PC-3 (cell line): ENCODE data around the gene CLSTN1. TPM values are rescaled to one million over a fixed set of nuclear protein-coding genes. Genes with fewer than 3 reads are reported as not detected.

Experiments used
- ATAC-seq: fragments of 200-7000 bp; cut with Tn5 transposase; 2 replicates; pipeline ENCODE4 v1.9.1; 2020; ENCODE audit warnings: mild to moderate bottlenecking, moderate library complexity
- BruUV-seq: library from RNA; stranded (reverse); fragments of 400-500 nt; replicated peaks from 2 replicates; lab custom pipeline; 2021; lab: Mats Ljungman, UMichigan
- CTCF ChIA-PET: fragments of 300-600 bp; sonication (Branson Sonifier 250); formaldehyde crosslinking; loops from one replicate; lab custom pipeline; 2022; ENCODE audit warnings: antibody characterized with exemption; lab: Charles Lee
- POLR2A ChIA-PET: fragments of 300-600 bp; sonication (Branson Sonifier 250); formaldehyde crosslinking; loops from one replicate; lab custom pipeline; 2022; ENCODE audit warnings: antibody characterized with exemption; ENCODE audit not compliant: unreplicated experiment; lab: Charles Lee
- DNase-seq: peaks from one replicate; pipeline ENCODE4 v3.0.0-alpha.2; 2015
- H2AFZ ChIP-seq: fragments of 300-600 bp; sonication (generic); 2 replicates; pipeline ENCODE4 v1.6.0; 2016; ENCODE audit warnings: antibody characterized with exemption, low read length
- H3F3A ChIP-seq: fragments of 300-600 bp; sonication (generic); one replicate; pipeline ENCODE4 v1.6.0; 2017; ENCODE audit warnings: antibody characterized with exemption, low read length, control low read depth, mild to moderate bottlenecking; ENCODE audit not compliant: unreplicated experiment
- H3K27ac ChIP-seq: fragments of 300-600 bp; sonication (generic); 2 replicates; pipeline ENCODE4 v1.5.1; 2016; ENCODE audit warnings: mild to moderate bottlenecking, low read length
- H3K27me3 ChIP-seq: fragments of 300-600 bp; sonication (generic); 2 replicates; pipeline ENCODE4 v1.6.1; 2016; ENCODE audit warnings: low read length, mixed read lengths
- H3K36me3 ChIP-seq: fragments of 300-600 bp; sonication (generic); 2 replicates; pipeline ENCODE4 v1.6.1; 2016; ENCODE audit warnings: low read depth, mixed run types, low read length, mixed read lengths
- H3K4me1 ChIP-seq: fragments of 300-600 bp; sonication (generic); 2 replicates; pipeline ENCODE4 v1.5.1; 2016; ENCODE audit warnings: low read length; ENCODE audit not compliant: insufficient read depth
- H3K4me2 ChIP-seq: fragments of 300-600 bp; sonication (generic); 2 replicates; pipeline ENCODE4 v1.6.0; 2016; ENCODE audit warnings: low read length
- H3K4me3 ChIP-seq: fragments of 300-600 bp; sonication (generic); 2 replicates; pipeline ENCODE4 v1.5.1; 2016; ENCODE audit warnings: mild to moderate bottlenecking, low read length, mixed read lengths
- H3K79me2 ChIP-seq: fragments of 300-600 bp; sonication (generic); 2 replicates; pipeline ENCODE4 v1.6.1; 2017; ENCODE audit warnings: low read length, mixed read lengths
- H3K9ac ChIP-seq: fragments of 300-600 bp; sonication (generic); 2 replicates; pipeline ENCODE4 v1.6.0; 2016; ENCODE audit warnings: mild to moderate bottlenecking, low read length
- H3K9me2 ChIP-seq: fragments of 300-600 bp; sonication (generic); replicated peaks from 2 replicates; pipeline ENCODE4 v1.6.1; 2016; ENCODE audit warnings: mixed run types, low read length, mixed read lengths
- H3K9me3 ChIP-seq: fragments of 300-600 bp; sonication (generic); 2 replicates; pipeline ENCODE4 v1.6.1; 2016; ENCODE audit warnings: low read length, mixed read lengths
- H4K20me1 ChIP-seq: fragments of 300-600 bp; sonication (generic); 2 replicates; pipeline ENCODE4 v1.6.1; 2016; ENCODE audit warnings: low read length, mixed read lengths
- CTCF ChIP-seq: fragments of 300-600 bp; sonication (generic); conservative IDR thresholded peaks from 2 replicates; pipeline ENCODE4 v1.5.1; 2017; ENCODE audit warnings: antibody characterized with exemption, low read depth, mild to moderate bottlenecking, low read length
- EZH2 ChIP-seq: fragments of 300-600 bp; sonication (generic); IDR thresholded peaks from one replicate; pipeline ENCODE4 v1.6.1; 2017; ENCODE audit warnings: antibody characterized with exemption, mild to moderate bottlenecking, low read length; ENCODE audit not compliant: unreplicated experiment
- EZH2phosphoT487 ChIP-seq: fragments of 300-600 bp; sonication (generic); IDR thresholded peaks from 2 replicates; pipeline ENCODE4 v1.6.1; 2018; ENCODE audit warnings: mild to moderate bottlenecking, antibody characterized with exemption, low read length, borderline replicate concordance
- intact Hi-C: fragments of 100-400 bp; cut with micrococcal nuclease; formaldehyde crosslinking; loops from 2 replicates; pipeline ENCODE4 v1.9.0; 2023
- total RNA-seq: library from RNA; depleted of rRNA; stranded (reverse); fragments of >200 nt; gene quantifications from 2 replicates; pipeline ENCODE4 v1.2.3, GENCODE V29; 2014

The CLSTN1 gene
- total RNA-seq, 1 experiment from 2014 or later, result 98.3 TPM

GRCh38 chr1:9746211-9746610 is 77.6 kb downstream of the CLSTN1 start:
- Histone ChIP-seq H3K27me3 (no peaks in the 10 kb centered on the region), H3K4me2 (no peak overlapping the region), H3K27ac (no peak overlapping the region), H3K4me3 (no peak overlapping the region), H3K9me3 (no peaks in the 10 kb centered on the region), H3K9me2 (no peaks in the 10 kb centered on the region), H2AFZ (no peak overlapping the region), H3K36me3 (peaks cover 27% of the 10 kb centered on the region; the same call in 1 of the 2 replicates), H3K4me1 (no peaks in the 10 kb centered on the region), H4K20me1 (no peaks in the 10 kb centered on the region), H3K9ac (no peak overlapping the region), H3F3A (no peaks in the 10 kb centered on the region), H3K79me2 (no peaks in the 10 kb centered on the region)
- no TSS peak for BruUV-seq
- TF ChIP-seq EZH2phosphoT487, result no peak
- intact Hi-C loops, result no loop called here
- POLR2A ChIA-PET, result no interaction called here
- CTCF ChIA-PET, result no interaction called here
- no peak for DNase-seq
- ATAC-seq, result no peak

DNA sequence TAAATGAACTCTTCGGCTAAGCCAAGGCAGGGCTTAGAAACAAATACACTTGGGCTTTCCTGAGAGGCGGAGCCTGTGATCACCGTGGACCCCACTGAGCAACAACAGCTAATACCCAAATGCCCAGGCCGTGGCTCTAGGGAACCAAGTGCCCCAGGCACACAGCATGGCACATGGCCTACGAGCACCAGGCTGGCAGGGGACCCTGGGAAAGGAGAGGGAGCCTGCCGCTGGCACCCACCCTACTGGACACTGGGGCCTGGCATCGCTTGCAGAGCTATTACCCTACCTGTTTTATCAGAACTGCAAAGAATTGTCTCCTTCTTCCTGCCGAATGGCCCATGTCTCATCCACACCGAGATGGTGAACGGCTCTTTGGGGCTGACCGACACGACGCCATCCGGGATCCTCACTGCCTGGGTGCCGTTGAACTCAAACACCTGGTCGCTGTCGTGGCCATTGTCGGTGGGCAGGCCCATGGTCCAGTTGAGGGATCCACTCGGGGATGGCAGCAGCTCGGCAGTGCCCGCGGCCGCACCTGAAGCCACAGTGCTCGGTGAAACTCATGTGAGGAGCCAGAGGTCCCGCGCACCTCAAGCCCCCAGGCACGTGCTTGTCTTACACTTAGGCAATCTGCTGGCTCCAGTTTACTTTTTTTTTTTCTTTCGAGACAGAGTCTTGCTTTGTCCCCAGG is 79.5 kb downstream of the CLSTN1 start:
- intact Hi-C loops, result no loop called here
- no peak overlapping the region for H3K9ac ChIP-seq
- no peaks in the 10 kb centered on the region for H3F3A ChIP-seq
- no peaks in the 10 kb centered on the region for H3K4me1 ChIP-seq
- H3K27me3 ChIP-seq, result no peaks in the 10 kb centered on the region
- H3K4me2 ChIP-seq, result no peak overlapping the region
- no TSS peak for BruUV-seq
- no peak overlapping the region for H3K27ac ChIP-seq
- ChIA-PET CTCF (no interaction called here), POLR2A (no interaction called here)
- no peaks in the 10 kb centered on the region for H3K9me2 ChIP-seq
- TF ChIP-seq EZH2, result no peak
- TF ChIP-seq EZH2phosphoT487, result no peak
- no peak for TF ChIP-seq CTCF
- no peaks in the 10 kb centered on the region for H3K79me2 ChIP-seq
- ATAC-seq, result no peak
- H3K36me3 ChIP-seq, result peaks cover 27% of the 10 kb centered on the region
- no peaks in the 10 kb centered on the region for H3K9me3 ChIP-seq
- no peak overlapping the region for H2AFZ ChIP-seq
- no peaks in the 10 kb centered on the region for H4K20me1 ChIP-seq
- no peak for DNase-seq
- no peak overlapping the region for H3K4me3 ChIP-seq

DNA sequence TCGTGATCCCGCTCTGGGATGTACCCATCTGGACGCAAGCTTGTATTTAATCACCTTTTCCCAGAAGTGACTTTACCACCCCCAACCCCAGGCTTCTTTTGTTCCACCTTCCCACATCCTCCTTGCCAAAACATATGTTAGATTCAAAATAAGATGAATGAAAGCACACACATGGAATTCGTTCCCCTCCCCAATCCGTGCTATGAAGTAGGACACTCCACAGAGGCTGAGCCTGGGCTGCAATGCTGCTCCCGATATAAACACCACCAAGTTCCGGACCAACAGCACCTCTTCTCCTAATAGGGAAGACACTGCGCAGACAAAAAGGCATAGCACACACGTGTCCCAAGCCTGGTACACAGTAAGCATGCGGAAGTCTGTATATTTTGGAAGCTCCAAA is 86.1 kb downstream of the CLSTN1 start:
- no TSS peak for BruUV-seq
- H3F3A ChIP-seq, result no peaks in the 10 kb centered on the region
- no peak overlapping the region for H3K27ac ChIP-seq
- no peak overlapping the region for H3K4me3 ChIP-seq
- no peak overlapping the region for H3K4me2 ChIP-seq
- DNase-seq, result no peak
- ChIA-PET CTCF (no interaction called here), POLR2A (no interaction called here)
- H3K4me1 ChIP-seq, result no peaks in the 10 kb centered on the region
- H3K9me3 ChIP-seq, result no peaks in the 10 kb centered on the region
- TF ChIP-seq EZH2phosphoT487 (no peak), EZH2 (no peak), CTCF (no peak)
- peaks cover 58% of the 10 kb centered on the region for H3K36me3 ChIP-seq
- no peaks in the 10 kb centered on the region for H3K27me3 ChIP-seq
- H2AFZ ChIP-seq, result no peak overlapping the region
- no peaks in the 10 kb centered on the region for H4K20me1 ChIP-seq
- H3K9me2 ChIP-seq, result no peaks in the 10 kb centered on the region
- ATAC-seq, result no peak
- no peak overlapping the region for H3K9ac ChIP-seq
- intact Hi-C loops, result no loop called here
- no peaks in the 10 kb centered on the region for H3K79me2 ChIP-seq
